CD4-positive, alpha-beta T cell treated with Interferon alpha-2 for 1 hour (primary cell): ENCODE measurements around the gene IP6K2.

Experiments used
- DNase-seq, 2 donors: peaks; one replicate each; pipeline ENCODE4 v3.0.0-alpha.2; 2020 to 2022

IP6K2 gene

DNA sequence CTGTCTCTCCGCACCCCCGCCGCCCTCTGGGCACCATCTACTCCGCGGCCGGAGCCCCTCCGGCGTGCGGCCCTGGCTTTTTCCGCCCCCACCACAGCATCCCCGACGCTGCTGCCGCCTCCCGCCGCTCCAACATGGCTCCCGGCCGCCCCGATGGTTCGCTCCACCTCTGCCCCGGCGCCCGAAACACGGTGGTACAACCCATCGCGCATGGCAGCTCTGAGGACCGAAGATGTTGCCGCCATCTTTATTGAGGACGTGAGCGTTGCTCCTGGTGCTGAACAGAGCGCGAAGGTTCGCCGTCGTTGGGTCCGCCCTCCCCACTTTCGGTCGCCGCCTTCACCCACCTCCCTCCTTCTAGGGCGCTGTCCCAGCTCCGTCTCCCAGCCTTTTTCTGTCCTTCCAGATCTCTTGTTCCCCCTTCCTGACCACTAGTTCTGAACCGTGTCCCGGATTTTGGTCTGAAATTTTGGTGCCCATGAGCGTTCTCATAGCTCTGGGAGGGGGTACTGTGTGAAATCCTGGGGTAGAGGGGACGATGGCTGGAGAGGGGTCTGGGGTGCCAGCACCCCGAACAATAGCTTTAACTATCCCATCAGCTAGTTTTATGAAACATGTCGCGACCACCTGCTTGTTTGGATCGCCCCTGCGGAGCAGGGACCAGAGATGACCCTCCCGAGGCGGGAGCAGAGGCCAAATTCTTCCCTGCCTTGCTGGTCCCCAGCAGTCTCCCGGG is 54.1 kb downstream of the IP6K2 start, which contains the start of gene CELSR3:
TSS of gene CELSR3 (minus strand) at position 134 of the 736 bp plus-strand sequence. CDS start 252 bp downstream, outside the sequence.
- peak; percentile 48 to 77 for DNase-seq

DNA sequence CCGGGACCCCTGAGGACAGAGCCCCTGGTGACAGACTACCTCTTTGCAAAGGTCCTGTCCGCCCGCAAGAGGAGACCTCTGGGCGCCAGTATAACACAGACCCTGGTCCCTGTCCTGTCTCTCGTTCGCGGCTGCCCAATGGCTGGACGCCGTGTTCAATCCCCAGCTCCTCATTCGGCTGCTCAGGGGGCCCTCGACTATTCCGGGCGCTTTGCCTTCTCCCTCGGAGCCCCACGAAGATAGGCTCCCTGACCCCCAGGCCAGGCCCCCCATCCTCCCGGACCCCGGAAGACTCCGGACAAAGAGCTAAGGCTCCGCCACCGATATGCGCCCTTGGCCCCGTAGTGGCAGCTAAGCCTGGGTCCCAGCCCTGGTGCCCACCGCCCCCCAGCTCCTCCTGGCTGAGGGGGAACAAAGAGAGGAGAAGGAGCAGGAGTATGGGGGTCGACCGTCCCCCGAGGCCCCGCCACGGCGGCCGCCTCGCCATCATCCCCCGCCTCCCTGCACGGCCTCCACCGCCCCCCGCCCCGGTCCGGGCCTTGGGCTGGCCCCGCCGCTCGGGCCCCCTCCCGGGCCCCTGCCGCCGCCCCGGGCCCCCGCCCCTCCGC is 54.8 kb downstream of the IP6K2 start:
- no peak for DNase-seq

DNA sequence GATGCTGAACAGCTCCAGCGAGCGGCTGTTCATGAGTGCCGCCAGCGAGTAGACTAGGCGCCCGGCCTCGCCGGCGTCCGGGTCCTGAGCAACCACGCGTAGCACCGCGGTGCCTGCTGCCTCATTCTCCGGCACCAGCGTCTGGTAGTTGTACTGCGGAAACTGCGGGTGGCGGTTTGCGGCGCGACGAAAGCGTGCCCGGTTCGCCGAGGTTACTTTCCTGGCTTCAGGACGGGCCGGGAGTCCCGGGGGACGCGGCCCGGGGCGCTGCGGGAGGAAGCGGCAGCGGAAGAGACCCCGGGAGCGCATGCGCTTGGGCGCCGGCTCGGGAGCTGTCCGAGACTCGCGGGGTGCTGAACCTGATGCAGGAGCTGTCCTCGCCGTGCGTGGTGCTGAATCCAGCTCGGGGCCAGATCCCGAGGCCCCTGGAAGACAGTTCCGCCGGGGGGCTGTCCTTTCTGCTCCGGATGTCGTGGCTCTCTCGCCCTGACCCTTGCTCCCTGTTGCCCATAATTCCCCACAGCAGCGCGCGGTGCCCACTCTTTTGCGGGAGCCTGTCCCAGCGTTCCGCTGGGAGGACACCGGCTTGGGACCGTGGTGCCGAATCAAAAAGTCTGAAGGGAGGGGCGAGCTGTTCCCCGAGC is 55.4 kb downstream of the IP6K2 start:
- DNase-seq, result peak; percentile 53 to 77

DNA sequence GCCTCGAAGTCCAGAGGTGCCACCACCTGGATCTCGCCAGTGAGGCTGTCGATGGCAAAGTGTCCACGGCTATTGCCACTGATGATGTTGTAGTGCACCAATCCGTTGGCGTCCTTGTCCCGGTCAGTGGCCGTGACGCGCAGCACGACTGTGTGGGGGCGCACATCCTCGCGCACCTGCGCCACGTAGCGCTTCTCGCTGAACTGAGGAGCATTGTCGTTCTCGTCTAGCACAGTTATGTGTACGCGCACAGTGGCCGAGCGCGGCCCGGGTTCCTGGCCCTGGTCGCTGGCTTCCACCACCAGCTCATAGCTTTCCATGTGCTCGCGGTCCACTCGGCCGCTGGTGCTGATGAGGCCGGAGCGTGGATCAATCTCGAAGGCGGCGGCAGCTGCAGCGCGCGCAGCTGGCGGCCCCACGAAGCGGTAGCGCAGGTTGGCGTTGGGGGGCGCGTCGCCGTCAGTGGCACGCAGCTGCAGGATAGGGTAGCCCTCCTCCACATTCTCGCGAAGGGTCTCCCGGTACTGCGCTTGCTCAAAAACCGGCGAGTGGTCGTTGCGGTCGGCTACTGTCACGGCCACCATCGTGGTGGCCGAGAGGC is 56.1 kb downstream of the IP6K2 start:
- DNase-seq, result no peak

GRCh38 chr3:48656841-48657281 is 60.2 kb downstream of the IP6K2 start:
- peak; percentile 19 to 50 for DNase-seq

DNA sequence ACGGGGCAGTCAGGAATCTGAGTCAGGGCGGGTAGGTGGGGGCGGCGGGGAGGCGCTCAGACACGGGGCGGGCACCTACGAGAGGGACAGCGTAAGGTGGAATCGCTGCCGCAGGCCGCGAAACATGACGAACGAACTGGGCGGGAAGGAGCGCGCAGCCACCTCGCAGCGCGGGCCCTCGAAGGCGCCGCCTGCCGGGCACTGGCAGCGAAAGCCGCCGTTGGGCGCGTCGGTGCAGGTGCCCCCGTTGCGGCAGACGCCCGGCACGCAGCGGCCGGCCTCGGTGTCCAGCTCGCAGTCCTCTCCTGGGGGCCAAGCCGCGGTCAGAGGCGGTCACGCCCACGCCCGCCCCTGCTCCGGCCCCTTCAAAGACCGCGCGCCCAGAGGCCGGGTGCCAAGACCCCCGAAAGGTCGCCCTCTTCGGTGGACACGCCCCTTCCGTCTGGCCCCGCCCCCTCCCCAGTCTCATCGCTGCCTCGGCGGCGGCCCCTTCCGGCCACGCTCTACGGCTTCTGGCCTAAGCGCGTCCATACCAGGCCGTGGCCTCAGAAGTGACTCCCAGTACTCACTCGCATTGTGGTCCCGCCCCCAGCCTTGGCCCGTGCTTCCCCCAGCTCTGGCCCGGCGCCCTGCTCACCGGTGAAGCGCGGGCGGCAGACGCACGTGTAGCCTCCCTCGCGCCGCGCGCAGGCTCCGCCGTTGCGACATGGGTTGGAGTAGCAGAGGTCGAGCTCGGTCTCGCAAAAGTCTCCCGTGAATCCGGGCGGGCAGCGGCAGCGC is 60.8 kb downstream of the IP6K2 start:
- peak; percentile 84 to 89 for DNase-seq

- peak; percentile 41 to 67 for DNase-seq
Observed at GRCh38 chr3:48655606-48656005, 61.4 kb downstream of the IP6K2 start.

- DNase-seq, result no peak
Observed at GRCh38 chr3:48655063-48655462, 62.0 kb downstream of the IP6K2 start.

DNA sequence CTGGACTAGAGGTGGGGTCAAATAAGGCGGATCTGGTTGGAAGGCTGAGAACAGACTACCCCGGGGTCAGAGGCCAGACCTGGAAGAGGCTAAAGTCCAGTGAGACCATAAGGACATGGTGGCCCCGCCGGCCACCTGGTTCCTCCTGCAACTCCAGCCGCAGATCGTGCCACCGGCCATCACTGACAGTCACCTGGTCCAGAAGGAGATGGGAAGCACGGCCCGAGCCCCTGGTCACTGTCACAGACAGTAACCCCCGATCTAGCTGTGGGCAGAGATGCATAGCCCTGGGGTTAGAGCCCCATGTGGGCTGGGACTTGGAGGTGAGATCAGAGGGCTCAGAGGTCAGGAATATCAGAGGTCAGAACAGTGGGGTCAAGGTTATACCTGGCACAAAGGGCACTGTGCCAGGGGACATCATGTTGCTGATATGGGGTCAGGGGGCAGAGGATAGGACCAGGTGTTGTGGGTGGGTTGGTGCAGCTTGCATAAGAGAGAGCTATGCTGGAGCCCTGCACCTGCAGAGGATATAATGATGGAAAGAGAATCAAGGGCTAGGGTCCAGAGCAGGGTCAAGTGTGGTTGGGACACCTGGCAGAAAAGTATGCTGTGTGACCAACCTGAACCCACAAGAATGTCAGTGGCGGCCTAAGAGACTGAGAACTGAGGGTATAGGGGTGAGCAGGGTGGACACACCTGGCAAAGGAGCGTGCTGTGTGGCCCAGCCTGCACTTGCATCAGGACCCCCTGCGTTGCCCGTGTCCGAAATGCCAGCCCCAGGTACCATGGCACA is 63.9 kb downstream of the IP6K2 start:
- DNase-seq, result no peak

DNA sequence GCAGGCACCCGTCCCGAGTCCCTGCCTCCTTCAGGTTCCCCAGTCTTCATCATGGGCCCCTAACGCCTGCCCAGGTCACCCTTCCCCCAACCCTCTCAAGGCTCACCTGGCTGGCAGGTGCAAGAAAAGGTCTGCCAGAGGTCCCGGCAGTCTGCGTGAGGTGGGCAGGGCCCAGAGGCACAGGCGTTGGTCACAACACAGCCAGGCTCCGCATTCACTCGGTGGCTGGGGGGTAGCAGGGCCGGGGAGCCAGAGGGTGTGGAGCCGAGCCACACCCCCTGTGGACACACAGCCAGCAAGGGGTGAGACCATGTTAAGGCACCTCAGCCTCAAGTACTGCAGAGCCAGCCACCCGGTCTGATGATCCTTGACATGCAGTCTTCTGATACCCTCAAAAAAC is 65.2 kb downstream of the IP6K2 start:
- no peak for DNase-seq

DNA sequence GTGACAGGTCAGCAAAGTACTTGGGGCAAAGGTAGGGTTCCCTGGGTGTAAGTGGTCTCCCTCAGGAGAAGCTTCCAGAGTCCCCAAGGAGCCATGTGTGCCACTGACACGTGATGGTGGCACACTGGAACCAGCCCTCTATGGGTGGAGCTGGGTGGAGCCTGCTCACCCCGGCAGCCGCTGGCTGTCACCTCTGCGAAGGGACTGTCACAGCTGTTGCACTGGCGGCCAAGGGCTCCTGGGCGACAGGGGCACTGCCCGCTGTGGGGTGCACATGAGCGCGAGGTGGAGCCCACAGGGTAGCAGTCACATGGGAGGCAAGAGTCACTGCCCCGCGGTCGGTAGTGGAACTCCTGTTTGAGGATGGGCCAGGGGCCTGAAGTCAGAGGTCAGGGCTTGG is 66.3 kb downstream of the IP6K2 start:
- DNase-seq, result no peak

- no peak for DNase-seq
Observed at GRCh38 chr3:48648188-48648850, 68.7 kb downstream of the IP6K2 start.

GRCh38 chr3:48647714-48648113 is 69.3 kb downstream of the IP6K2 start:
- no peak for DNase-seq

- no peak for DNase-seq
Observed at GRCh38 chr3:48644898-48645760, 71.9 kb downstream of the IP6K2 start.

DNA sequence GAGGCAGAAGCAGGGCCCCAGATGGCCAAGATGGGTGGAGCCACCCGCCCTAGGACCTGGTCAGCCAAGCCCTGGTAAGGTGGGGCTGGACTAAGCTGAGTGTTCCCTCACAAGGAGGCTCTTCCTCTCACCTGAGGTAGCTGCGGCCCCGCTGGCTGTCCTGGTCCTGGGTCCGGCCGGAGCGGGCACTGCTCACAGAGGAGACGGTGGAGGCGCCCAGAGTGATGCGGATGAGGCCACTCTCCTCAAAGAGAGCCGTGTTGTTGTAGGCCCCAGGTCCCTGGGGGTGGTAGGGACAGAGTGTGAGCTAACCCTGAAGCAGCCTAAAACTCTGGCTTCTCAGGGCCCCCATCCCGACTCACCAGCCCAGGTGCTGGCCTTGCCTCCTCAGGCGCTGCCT is 74.4 kb downstream of the IP6K2 start:
- no peak for DNase-seq

GRCh38 chr3:48641396-48641795 is 75.6 kb downstream of the IP6K2 start:
- DNase-seq, result no peak

GRCh38 chr3:48639944-48640606 is 76.9 kb downstream of the IP6K2 start:
- DNase-seq, result no peak
